CD8-positive, alpha-beta memory T cell (primary cell): ENCODE data around the gene UAP1L1. TPM values are rescaled to one million over a fixed set of nuclear protein-coding genes. Genes with fewer than 3 reads are reported as not detected.

Experiments used
- CTCF ChIA-PET: fragments of 350-600 bp; sonication (Branson Sonifier 250); formaldehyde crosslinking; loops from one replicate; lab custom pipeline; 2021; ENCODE audit warnings: antibody characterized with exemption; lab: Charles Lee
- POLR2A ChIA-PET: fragments of 350-600 bp; sonication (Branson Sonifier 250); formaldehyde crosslinking; loops from one replicate; lab custom pipeline; 2021; ENCODE audit warnings: antibody characterized with exemption; lab: Charles Lee
- DNase-seq, 5 donors: peaks; one replicate each; pipeline versions ENCODE4 v3.0.0 to v3.0.0-alpha.2; 2020 to 2022; ENCODE audit warnings: mixed read lengths in 1 of 5
- H3K27ac ChIP-seq: one replicate; pipeline ENCODE4 v1.7.0; 2013; ENCODE audit warnings: low read depth, mild to moderate bottlenecking, low read length, moderate library complexity
- H3K27me3 ChIP-seq: 2 replicates; pipeline ENCODE4 v1.7.0; 2013; ENCODE audit warnings: low read length, mild to moderate bottlenecking; ENCODE audit not compliant: insufficient read depth, poor library complexity, severe bottlenecking
- H3K36me3 ChIP-seq: 2 replicates; pipeline ENCODE4 v1.7.0; 2013; ENCODE audit warnings: mild to moderate bottlenecking, low read length, moderate library complexity; ENCODE audit not compliant: insufficient read depth
- H3K4me1 ChIP-seq: 2 replicates; pipeline ENCODE4 v1.7.0; 2013; ENCODE audit warnings: mild to moderate bottlenecking, low read length, moderate library complexity; ENCODE audit not compliant: insufficient read depth
- H3K4me3 ChIP-seq: 2 replicates; pipeline ENCODE4 v1.7.0; 2013; ENCODE audit warnings: mild to moderate bottlenecking, low read length
- H3K9me3 ChIP-seq: 2 replicates; pipeline ENCODE4 v1.7.0; 2013; ENCODE audit warnings: mild to moderate bottlenecking, low read length
- H3K27ac Mint-ChIP-seq, 8 donors: one replicate each; pipeline ENCODE4 v1.8.0; 2020 to 2021; ENCODE audit warnings: mixed read lengths in 8 of 8, mild to moderate bottlenecking in 6 of 8, inconsistent platforms in 3 of 8, moderate library complexity in 3 of 8
- H3K27me3 Mint-ChIP-seq, 2 donors: one replicate each; pipeline ENCODE4 v1.8.0; 2020 to 2021; ENCODE audit warnings: mixed read lengths in 2 of 2, mild to moderate bottlenecking in 1 of 2, moderate library complexity in 1 of 2
- H3K36me3 Mint-ChIP-seq, 3 donors: one replicate each; pipeline ENCODE4 v1.8.0; 2020 to 2021; ENCODE audit warnings: mixed read lengths in 3 of 3, inconsistent platforms in 1 of 3, mild to moderate bottlenecking in 1 of 3
- H3K4me1 Mint-ChIP-seq, 3 donors: one replicate each; pipeline ENCODE4 v1.8.0; 2020 to 2021; ENCODE audit warnings: mixed read lengths in 3 of 3, inconsistent platforms in 1 of 3, mild to moderate bottlenecking in 1 of 3
- H3K4me3 Mint-ChIP-seq, 7 donors: one replicate each; pipeline ENCODE4 v1.8.0; 2020 to 2021; ENCODE audit warnings: mixed read lengths in 7 of 7, mild to moderate bottlenecking in 6 of 7, moderate library complexity in 4 of 7, inconsistent platforms in 2 of 7
- H3K9me3 Mint-ChIP-seq, 5 donors: one replicate each; pipeline ENCODE4 v1.8.0; 2020 to 2022; ENCODE audit warnings: mixed read lengths in 5 of 5, mild to moderate bottlenecking in 3 of 5, moderate library complexity in 2 of 5, inconsistent platforms in 1 of 5
- polyA plus RNA-seq: library from polyadenylated mRNA; unstranded; fragments of 300-500 nt; fragmentation: Illumina TruSeq; gene quantifications from one replicate; pipeline ENCODE4 v1.2.3, GENCODE V29; 2021
- total RNA-seq, 2 experiments: library from RNA; stranded (reverse); gene quantifications; one replicate each; pipeline ENCODE4 v1.2.3, GENCODE V29; 2021

UAP1L1 gene
- total and polyA plus RNA-seq, 3 experiments from 2014 or later = 4.6 to 15.5 (median 15.3) TPM

- Histone ChIP-seq H3K4me3 (no peak overlapping the region), H3K36me3 (no peaks in the 10 kb centered on the region), H3K9me3 (no peaks in the 10 kb centered on the region), H3K27ac (no peak overlapping the region), H3K4me1 (peaks cover 27% of the 10 kb centered on the region), H3K27me3 (peaks cover 25% of the 10 kb centered on the region)
- H3K4me3 Mint-ChIP-seq = peak overlapping the region in 2 of 7 donors; percentile 39 to 54
- no peaks in the 10 kb centered on the region for H3K36me3 Mint-ChIP-seq
- H3K27ac Mint-ChIP-seq = no peak overlapping the region
- CTCF ChIA-PET = interaction anchor here (0.7 to 2.5 kb wide), 4 partner anchors 8 to 72 kb away, joined by 3 to 18 read pairs (median 8); partner anchors contain the start of gene SAPCD2
- POLR2A ChIA-PET = no interaction called here
- H3K27me3 Mint-ChIP-seq = peaks cover 20 to 21% of the 10 kb centered on the region in 2 donors
- H3K9me3 Mint-ChIP-seq = no peaks in the 10 kb centered on the region
- DNase-seq = no peak
- peaks cover 6 to 26% (median 13%) of the 10 kb centered on the region in 3 donors for H3K4me1 Mint-ChIP-seq
Measured at GRCh38 chr9:137042751-137043727, 34.3 kb upstream of the UAP1L1 start.

DNA sequence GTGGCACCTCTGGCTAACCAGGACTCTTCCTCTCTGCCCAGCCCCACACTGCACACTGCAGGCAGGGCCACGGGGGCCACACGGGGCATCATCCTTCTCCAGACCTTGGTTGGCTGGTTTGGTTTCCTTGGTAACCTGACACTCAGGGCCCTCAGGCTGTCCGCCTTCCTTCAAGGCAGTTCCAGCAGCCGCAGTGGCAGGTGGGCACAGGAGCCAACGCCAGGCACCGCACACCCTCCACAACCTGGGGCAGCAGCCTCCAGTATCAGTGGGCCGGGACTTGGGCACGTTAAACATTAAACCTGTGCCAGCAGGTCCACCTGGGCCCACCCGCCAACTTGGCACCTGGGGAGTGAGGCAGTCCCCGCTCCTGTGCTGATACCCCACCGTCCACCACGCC lies 33.3 kb upstream of the UAP1L1 start:
- no peak for DNase-seq
- Histone ChIP-seq H3K4me1 (peaks cover 27% of the 10 kb centered on the region), H3K4me3 (no peak overlapping the region), H3K27ac (no peak overlapping the region), H3K36me3 (no peaks in the 10 kb centered on the region), H3K27me3 (peaks cover 28% of the 10 kb centered on the region), H3K9me3 (no peaks in the 10 kb centered on the region)
- H3K4me3 Mint-ChIP-seq = peak overlapping the region in 4 of 7 donors; percentile 9 to 86 (median 56)
- H3K27ac Mint-ChIP-seq = no peak overlapping the region
- CTCF ChIA-PET = interaction anchor here (0.9 to 2.5 kb wide), 6 partner anchors 9 to 257 kb away, joined by 3 to 18 read pairs (median 6); partner anchors contain the start of gene SAPCD2
- H3K4me1 Mint-ChIP-seq = peaks cover 6 to 26% (median 13%) of the 10 kb centered on the region in 3 donors
- H3K27me3 Mint-ChIP-seq = peaks cover 20 to 22% of the 10 kb centered on the region in 2 donors
- no peaks in the 10 kb centered on the region for H3K36me3 Mint-ChIP-seq
- POLR2A ChIA-PET = interaction anchor here (0.9 kb wide), 1 partner anchor 34 kb away, joined by 3 read pairs; the partner anchor contains the start of gene UAP1L1
- no peaks in the 10 kb centered on the region for H3K9me3 Mint-ChIP-seq

DNA sequence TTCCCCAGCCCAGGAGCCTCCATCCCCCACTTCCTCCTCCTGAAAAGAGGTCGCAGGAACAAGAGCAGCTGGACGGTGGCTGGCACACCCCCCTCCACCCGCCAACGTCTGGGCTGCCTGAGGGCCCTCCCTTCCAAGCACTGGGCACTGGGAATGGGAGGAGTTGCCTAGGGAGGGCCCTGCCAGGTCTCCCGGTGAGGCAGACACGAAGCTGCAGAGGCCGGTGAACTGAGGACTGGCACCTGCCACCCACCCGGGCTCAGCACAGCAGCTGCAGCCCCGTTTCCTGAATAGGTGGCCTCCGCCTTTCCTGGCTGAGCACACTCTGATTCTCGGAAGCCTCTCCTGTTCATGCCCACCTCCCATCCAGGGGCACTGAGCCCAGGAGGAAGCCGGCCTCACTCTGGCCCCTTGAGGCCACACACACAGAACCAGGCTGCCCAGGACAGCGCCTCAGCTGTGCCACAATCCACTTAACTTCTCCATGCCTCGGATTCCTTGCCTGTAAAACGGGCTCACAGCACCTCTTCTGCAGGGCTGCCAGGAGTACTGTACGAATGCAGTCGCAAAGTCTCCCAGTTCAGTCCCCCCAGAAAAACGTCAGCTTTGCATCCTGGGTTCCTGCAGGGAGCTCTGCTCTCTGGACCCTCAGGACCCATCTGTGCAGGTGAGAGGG lies 32.7 kb upstream of the UAP1L1 start:
- peaks cover 24 to 25% of the 10 kb centered on the region in 2 donors for H3K27me3 Mint-ChIP-seq
- H3K4me1 Mint-ChIP-seq = peaks cover 6 to 26% (median 13%) of the 10 kb centered on the region in 3 donors
- H3K9me3 Mint-ChIP-seq = no peaks in the 10 kb centered on the region
- ChIA-PET CTCF (interaction anchor here (0.9 to 2.5 kb wide), 7 partner anchors 10 to 258 kb away, joined by 3 to 18 read pairs (median 5); partner anchors contain the start of genes MAN1B1 and SAPCD2), POLR2A (interaction anchor here (0.6 to 0.9 kb wide), 2 partner anchors 9 to 33 kb away, joined by 3 read pairs; partner anchors contain the start of gene UAP1L1)
- Histone ChIP-seq H3K9me3 (no peaks in the 10 kb centered on the region), H3K27me3 (peaks cover 34% of the 10 kb centered on the region), H3K4me1 (peaks cover 27% of the 10 kb centered on the region), H3K4me3 (peak overlapping the region; percentile 34), H3K36me3 (no peaks in the 10 kb centered on the region), H3K27ac (peak overlapping the region; percentile 24)
- no peak for DNase-seq
- H3K27ac Mint-ChIP-seq = peak overlapping the region in 3 of 8 donors; percentile 43 to 73 (median 60)
- peak overlapping the region; percentile 70 to 87 (median 86) for H3K4me3 Mint-ChIP-seq
- H3K36me3 Mint-ChIP-seq = no peaks in the 10 kb centered on the region

- H3K27me3 ChIP-seq = peaks cover 43% of the 10 kb centered on the region
- peaks cover 28 to 31% of the 10 kb centered on the region in 2 donors for H3K27me3 Mint-ChIP-seq
- no peaks in the 10 kb centered on the region for H3K36me3 ChIP-seq
- POLR2A ChIA-PET = interaction anchor here (1.2 kb wide), 1 partner anchor 10 kb away, joined by 3 read pairs; no protein-coding TSS in a partner anchor
- H3K4me1 Mint-ChIP-seq = peaks cover 6 to 26% (median 13%) of the 10 kb centered on the region in 3 donors
- CTCF ChIA-PET = interaction anchor here (1.0 to 4.4 kb wide), 14 partner anchors 10 to 268 kb away, joined by 3 to 87 read pairs (median 7); partner anchors contain the start of genes AJM1, MAN1B1 and SAPCD2
- no peaks in the 10 kb centered on the region for H3K9me3 ChIP-seq
- peak overlapping the region; percentile 24 for H3K27ac ChIP-seq
- H3K9me3 Mint-ChIP-seq = no peaks in the 10 kb centered on the region
- H3K27ac Mint-ChIP-seq = peak overlapping the region in 2 of 8 donors; percentile 43 to 60
- DNase-seq = no peak
- peak overlapping the region; percentile 47 for H3K4me3 ChIP-seq
- H3K36me3 Mint-ChIP-seq = no peaks in the 10 kb centered on the region
- H3K4me1 ChIP-seq = peaks cover 27% of the 10 kb centered on the region
- peak overlapping the region; percentile 70 to 87 (median 86) for H3K4me3 Mint-ChIP-seq
Measured at GRCh38 chr9:137045294-137046087, 31.8 kb upstream of the UAP1L1 start.

DNA sequence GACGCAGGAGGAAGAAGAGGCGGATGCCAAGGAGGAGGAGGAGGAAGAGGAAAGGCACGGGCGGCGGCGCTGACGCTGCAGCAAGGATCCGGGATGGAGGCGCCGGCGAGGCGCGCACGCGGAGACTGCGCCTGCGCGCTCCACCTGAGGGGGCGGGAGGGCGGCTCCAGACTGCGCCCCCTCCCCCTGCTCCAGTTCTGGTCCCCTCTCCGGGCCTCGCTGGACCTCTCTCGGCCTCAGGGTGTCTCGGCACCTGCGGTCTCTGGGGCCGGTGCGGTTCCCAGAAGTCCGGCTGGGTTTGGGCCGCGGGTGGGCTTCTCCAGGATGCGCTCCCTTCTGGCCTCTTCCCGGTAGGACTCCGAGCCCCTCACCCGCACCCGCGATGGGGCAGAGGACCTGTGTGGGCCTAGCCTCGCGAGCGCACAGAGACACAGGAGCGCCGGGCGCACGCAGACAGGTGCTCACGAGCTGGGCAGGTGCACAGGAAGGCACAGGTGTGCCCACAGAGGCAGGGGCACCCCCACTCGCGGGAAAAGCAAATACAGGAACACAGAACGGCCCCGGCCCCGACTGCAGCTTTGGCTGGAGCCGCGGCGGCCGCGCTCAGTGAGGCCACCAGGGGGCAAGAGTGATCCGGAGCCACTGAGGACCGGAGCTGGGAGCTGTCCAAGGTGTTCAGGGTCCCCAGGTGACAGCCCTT lies 31.1 kb upstream of the UAP1L1 start, which contains the start of gene NPDC1:
TSS of gene NPDC1 (minus strand) at position 90 of the 700 bp plus-strand sequence. CDS start 188 bp downstream, outside the sequence.
- no peaks in the 10 kb centered on the region for H3K9me3 ChIP-seq
- DNase-seq = peak; percentile 68 to 83 (median 71)
- ChIA-PET CTCF (interaction anchor here (0.7 to 4.4 kb wide), 39 partner anchors 9 to 306 kb away, joined by 3 to 87 read pairs (median 5); partner anchors contain the start of genes AJM1, FUT7, MAMDC4 and MAN1B1), POLR2A (interaction anchor here (0.6 to 1.4 kb wide), 6 partner anchors 11 to 180 kb away, joined by 3 to 5 read pairs (median 3); partner anchors contain the start of genes CLIC3, MAN1B1 and PAXX)
- no peaks in the 10 kb centered on the region for H3K36me3 ChIP-seq
- Mint-ChIP-seq H3K27me3 (peaks cover 28 to 35% of the 10 kb centered on the region in 2 donors), H3K4me1 (peaks cover 6 to 26% (median 13%) of the 10 kb centered on the region in 3 donors), H3K4me3 (peak within 1 kb of the TSS; percentile 70 to 87 (median 86)), H3K36me3 (no peaks in the 10 kb centered on the region), H3K27ac (peak within 1 kb of the TSS in 4 of 8 donors; percentile 38 to 60 (median 44)), H3K9me3 (no peaks in the 10 kb centered on the region)
- H3K4me1 ChIP-seq = peaks cover 27% of the 10 kb centered on the region
- peak within 1 kb of the TSS; percentile 47 for H3K4me3 ChIP-seq
- H3K27me3 ChIP-seq = peaks cover 49% of the 10 kb centered on the region
- peak within 1 kb of the TSS; percentile 24 for H3K27ac ChIP-seq

DNA sequence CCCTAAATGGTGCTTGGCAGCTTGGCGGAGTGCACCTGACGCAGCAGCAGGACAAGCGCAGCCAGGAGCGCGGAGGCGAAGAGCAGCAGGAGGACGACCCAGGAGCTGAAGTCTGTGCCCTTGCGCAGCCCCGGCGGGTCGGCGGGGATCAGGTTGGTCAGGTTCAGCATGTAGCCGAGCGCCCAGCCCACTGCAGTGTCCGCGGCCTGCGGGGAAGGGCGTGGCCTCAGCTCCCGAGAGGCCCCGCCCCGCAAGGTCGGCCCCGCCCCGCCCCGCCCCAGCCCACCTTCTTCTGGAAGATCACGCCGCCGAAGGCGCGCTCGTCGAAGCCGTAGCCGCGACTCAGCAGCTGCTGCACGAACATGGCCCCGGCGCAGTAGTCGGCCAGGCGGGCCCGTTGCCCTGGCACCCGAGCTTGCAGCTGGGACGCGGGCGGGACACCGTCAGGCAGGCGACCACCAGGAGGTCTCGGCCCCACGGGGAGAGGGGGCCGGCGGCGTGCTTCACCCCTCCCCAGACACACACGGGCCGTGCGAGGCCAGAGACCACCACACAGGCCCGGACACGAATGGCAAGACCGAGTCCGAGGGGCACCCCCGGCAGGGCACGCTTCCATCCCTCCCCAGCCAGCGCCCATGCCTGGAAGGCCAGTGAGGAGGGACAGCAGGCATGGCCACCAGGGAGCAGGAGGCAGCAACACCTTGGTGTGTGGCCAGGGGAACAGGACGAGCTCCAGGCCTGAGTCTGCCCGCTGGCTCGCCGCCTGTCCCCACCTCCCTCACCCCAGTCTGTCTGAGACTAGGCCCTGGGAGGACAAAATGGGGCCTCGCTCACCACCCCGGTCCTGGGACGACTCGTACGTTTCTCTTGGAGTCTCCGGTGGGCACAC lies 28.4 kb upstream of the UAP1L1 start:
- no peak overlapping the region for H3K4me3 ChIP-seq
- CTCF ChIA-PET = interaction anchor here (1.5 to 4.4 kb wide), 3 partner anchors 14 to 20 kb away, joined by 5 to 87 read pairs (median 9); partner anchors contain the start of gene SAPCD2
- no peaks in the 10 kb centered on the region for H3K9me3 ChIP-seq
- Mint-ChIP-seq H3K4me3 (no peak overlapping the region), H3K9me3 (no peaks in the 10 kb centered on the region), H3K4me1 (peaks cover 6 to 23% (median 10%) of the 10 kb centered on the region in 3 donors), H3K27ac (no peak overlapping the region), H3K27me3 (peaks cover 27 to 40% of the 10 kb centered on the region in 2 donors), H3K36me3 (no peaks in the 10 kb centered on the region)
- DNase-seq = no peak
- H3K27me3 ChIP-seq = peaks cover 65% of the 10 kb centered on the region
- H3K4me1 ChIP-seq = peaks cover 29% of the 10 kb centered on the region
- no peaks in the 10 kb centered on the region for H3K36me3 ChIP-seq
- POLR2A ChIA-PET = no interaction called here
- no peak overlapping the region for H3K27ac ChIP-seq
